HG03378 (cell line): Measurements from ENCODE around the gene ST6GALNAC3.
"Not testable (repeated sequence)": the region's sequence is repeated elsewhere in the genome, so short reads cannot be mapped to it uniquely, and the experiment has no call there.

ENCODE experiments used
- ATAC-seq: cut with Tn5 transposase; IDR thresholded peaks from one replicate; pipeline ENCODE4 v1.9.1; 2021; ENCODE audit warnings: mild to moderate bottlenecking, moderate library complexity; ENCODE audit not compliant: unreplicated experiment

Gene ST6GALNAC3

DNA sequence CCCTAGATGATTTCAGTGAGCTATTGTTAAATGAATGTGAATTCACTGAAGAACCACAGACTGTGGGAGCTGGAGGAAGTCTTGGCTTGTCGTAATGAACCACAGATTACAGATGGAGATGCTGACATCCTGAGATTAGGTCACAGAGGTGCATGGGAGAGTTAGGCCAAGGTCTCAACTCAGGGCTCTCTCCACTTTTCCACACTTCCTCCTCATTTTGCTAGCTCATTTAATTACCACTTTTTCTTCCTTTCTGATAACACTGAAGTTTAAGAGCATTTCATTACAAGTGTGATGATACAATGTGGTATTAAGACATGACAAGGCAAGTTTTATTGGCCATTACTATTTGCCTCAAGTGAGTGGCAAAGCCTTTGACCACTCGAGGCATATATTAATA, 30.8 kb downstream of the ST6GALNAC3 start:
- ATAC-seq: no peak

DNA sequence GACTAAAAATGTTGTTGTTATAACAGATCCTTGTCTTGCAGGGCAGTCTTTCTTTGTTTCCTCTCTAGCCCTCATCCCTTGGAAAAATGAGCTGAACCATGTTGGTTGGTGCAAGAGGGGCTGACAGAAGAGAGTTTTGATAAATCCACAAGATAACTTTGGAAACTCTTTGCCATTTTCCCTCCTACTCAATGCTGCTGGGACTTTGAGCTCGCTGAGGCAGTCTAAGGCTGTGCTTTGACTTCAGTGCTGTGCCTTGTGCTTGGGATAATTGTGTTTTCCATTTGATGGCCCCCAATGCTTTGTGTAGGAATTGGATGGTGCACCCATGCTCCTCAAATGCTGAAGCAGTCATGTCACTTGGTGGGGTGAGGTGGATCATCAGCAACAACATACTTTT, 31.7 kb downstream of the ST6GALNAC3 start:
- no peak for ATAC-seq

DNA sequence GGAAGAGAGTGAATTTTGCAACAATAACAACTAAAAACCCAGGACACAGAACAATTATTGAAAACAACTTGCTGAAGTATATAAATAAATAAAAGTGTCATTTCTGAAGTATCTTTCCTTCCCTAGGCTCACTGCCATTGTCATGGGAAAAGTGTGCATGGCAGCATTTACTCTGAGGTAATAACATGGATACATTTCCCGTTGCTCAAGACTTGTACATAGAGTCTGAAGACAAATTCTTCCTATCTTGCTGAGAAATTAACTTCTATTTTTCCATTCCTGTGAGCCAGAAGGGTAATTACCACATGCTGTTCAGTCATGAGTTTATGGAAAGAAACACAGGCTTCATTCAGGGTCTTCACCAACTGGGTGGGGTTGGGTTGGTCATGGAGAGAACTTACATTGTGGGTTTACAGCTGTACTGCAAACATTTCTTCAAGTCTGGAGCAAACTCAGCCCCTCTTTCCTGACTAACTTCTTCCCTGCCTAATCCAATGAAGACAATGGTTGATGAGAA, 32.2 kb downstream of the ST6GALNAC3 start:
- no peak for ATAC-seq

DNA sequence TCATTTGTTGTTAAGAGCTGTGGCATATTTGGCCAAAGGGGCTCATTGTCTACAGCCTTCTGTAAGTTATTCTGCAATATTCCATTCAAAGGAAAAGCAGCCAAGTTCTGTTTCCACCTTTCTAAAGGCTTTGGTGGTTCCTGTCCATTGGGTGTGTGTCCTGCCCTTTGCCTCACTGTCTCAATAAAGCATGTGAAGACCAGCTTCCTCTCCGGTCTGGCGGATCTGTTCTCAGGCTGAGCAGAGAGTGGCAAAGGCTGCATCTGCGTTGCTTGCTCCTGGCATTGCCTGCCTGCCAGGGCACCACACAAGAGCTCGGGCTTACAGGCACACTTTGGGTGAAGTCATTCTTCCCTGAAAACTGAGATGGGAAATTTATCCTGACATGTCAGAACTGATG, 34.9 kb downstream of the ST6GALNAC3 start:
- no peak for ATAC-seq

DNA sequence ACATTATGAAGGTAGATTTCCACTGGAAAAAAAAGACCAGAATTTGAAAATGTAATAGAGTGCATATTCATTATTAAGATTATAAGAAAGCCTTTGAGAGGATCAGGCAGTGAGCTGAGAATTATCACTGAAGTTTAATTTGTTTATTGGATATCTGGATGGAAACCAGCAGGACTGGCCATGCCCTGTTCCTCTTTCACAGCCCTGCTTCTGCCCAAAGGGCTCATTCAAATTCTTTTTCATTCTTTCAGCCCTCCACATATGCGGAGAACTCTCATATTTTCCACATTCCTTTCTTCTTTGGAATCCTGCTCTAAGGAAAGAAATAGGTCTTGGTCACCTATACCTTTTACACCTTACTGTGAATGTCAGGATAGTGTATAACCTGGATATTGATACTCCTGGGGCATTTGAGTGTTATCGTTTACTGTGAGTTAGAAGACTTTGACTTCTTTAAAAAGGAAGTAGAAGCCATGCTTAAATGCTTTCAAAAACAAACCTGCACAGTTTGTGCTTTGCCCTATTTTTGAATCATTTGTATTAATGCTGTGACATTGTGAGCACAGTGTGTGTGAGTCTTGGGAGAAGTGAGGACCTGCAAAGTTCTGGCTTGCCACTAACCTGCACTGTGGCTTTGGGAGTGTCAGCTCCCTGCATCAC, 35.5 kb downstream of the ST6GALNAC3 start:
- no peak for ATAC-seq

DNA sequence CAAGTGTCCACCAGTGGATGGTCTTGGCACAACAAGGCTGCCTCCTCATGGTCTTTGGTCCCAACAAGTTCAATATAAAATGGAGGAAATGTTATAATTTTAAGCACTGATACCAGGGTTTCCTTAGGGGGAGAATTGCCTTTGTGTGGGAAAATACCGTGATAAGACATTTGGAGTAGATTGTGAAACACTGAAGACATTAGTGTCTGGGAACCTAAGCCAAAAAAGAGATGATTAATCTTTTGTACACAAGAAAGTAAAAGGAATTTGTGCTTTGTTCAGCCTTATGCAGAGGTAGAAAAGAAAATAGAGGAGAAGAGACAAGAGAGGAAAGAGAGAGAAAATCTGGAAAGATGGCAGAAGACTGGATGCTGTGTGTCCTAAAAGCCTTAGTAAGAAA, 36.1 kb downstream of the ST6GALNAC3 start:
- no peak for ATAC-seq

DNA sequence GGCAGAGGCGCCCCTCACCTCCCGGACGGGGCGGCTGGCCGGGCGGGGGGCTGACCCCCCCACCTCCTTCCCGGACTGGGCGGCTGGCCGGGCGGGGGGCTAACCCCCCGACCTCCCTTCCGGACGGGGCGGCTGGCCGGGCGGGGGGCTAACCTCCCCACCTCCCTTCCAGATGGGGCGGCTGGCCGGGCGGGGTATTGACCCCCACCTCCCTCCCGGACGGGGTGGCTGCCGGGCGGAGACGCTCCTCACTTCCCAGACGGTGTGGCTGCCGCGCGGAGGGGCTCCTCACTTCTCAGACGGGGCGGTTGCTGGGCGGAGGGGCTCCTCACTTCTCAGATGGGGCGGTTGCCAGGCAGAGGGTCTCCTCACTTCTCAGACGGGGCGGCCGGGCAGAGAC, 37.8 kb downstream of the ST6GALNAC3 start:
- ATAC-seq: not testable (repeated sequence)

DNA sequence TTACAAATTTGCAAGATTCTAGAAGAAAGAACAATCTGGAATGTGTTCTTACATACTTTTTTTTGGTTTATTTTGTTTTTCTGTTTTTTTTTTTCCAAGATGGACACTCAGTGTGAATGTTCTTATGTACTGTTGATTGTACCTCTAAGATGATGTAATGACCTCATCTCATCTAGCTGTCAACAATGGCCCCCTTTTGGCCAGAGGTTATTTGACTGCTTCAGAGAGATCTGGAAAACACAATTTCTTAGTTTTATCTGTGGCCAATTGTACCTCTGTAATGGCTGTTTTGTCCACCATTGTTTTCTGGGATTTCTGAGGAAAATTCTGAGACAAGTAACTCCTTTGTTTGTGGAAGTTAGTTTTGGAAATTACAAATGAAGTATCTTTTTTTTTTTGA, 38.9 kb downstream of the ST6GALNAC3 start:
- no peak for ATAC-seq

DNA sequence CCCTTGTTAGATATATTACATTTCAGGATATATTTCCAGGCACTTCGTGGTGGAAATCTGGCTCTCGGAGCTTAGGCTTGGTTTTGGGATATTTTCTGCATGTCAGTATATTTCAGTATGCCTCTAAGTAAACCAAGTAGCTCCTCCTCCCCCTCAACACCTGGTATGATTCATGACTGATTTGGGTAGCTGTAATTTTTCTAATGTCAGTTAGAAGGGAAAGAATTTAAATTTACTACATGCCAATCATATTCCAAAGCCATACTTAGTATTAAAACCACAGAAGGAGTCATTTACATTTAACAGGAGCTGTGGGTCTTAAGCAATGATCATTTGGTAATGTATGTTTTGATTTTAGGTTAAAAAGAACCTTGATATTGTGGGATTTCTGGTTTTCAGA, 40.6 kb downstream of the ST6GALNAC3 start:
- no peak for ATAC-seq

DNA sequence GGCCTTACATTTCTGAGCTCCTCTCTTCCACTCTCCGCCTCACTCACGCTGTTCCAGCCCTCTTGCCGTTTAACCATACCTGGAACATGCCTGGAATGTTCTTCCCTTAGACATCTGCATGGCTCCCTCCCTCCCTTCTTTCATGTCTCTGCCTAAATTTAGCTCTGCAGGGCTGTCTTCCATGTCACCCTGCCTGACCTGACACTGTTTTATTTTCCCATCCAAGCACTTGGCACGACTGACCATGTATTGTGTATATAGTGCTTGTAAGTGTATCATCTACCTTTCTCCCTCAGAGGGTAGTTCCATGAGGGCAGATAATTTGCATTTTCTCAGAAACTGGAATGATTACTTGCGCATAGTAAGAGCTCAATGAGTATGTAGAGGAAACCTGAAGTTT, 47.3 kb downstream of the ST6GALNAC3 start:
- no peak for ATAC-seq

DNA sequence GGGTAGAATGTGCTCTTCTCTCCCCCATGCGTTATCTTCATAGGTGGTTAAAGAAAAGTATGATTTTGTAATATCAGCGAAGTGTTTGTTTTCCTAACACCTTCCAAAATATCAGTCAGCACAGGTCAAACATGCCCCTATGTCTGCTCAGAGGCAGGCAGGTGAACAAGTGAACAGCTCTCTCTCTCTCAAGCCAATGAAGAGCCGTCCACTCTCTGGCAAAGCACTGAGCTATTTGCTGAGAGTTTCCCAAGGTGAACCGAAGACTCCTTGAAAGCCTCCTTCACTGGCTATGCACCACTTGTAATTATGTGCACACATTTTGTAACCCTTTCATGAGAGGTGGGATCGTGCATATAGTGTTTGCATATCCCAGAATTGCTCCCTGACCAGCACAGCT, 47.7 kb downstream of the ST6GALNAC3 start:
- no peak for ATAC-seq

DNA sequence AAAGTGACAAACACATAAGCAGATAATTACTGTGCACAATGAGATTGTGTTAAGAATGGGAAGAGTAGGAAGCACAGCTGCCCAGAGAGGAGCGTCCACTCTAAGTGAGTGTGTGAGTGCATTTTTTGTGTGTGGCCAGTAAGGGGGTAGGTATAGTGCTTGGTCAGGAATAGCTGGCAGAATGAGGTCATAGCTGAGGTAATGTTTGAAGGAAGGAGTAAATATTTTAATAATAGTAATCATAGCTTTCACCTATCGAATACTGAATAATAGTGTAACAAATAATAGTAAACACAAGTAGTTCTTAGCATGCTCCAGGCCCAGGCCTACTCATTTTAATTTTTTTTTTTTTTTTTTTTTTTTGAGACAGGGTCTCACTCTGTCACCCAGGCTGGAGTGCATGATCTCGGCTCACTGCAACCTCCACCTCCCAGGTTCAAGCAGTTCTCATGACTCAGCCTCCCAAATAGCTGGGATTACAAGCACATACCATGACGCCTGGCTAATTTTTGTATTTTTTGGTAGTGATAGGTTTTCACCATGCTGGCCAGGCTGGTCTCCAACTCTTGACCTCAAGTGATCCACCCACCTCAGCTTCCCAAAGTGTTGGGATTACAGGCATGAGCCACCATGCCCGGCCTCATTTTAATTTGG, 49.0 kb downstream of the ST6GALNAC3 start:
- ATAC-seq: not testable (repeated sequence)

DNA sequence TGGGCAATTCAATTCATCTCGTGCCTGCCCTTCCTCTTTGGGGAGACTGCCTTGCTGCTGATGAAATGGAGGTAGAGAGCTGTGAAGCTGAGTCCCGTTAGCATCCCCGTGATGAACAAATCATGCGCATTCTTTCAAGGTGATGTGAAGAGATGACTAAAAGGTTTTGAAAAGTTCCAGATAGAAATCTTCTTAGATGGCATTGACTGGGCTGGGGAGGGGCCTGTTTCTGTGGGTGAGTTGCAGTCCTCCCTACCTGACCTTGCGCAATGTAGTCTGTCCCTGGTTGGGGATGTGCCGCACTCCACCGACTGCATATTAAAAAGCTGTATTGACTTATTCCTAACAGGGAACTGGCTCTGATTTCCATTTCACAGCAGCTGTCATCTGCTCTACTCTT, 49.6 kb downstream of the ST6GALNAC3 start:
- ATAC-seq: no peak

DNA sequence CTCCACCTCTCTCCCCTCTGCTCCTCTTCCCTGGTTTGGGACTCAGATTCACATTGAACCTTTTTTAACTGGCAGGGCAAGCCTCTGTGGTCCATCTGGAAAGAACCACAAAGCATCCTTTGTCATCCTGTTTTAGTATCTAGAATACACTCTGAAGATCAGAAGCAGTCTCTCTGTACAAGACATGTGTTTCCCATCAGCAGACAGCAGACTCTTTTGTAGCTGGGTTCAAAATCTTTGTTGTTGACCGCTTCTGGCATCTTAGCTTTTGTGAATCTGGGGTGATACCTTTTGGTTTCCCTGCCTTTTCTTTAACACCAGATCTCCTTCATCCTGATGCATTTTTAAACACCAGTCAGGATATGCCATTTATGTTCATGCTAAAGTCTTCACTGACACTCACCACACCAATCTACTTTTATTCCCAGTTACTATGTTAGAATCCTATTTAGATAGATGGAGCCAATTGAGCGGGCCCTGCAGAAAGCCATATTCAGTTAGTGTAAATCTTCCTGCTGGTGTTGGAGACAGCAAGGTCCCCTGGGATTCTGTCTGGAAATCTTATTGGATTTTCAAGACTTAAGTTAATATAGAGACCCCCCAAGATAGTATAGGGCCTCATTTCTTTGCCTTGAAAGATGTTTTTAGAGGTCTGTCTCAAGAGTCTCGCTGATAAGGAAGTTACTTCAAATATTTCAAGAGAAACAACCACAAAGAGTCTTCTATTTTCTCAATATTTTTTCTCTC, 51.1 kb downstream of the ST6GALNAC3 start:
- no peak for ATAC-seq

DNA sequence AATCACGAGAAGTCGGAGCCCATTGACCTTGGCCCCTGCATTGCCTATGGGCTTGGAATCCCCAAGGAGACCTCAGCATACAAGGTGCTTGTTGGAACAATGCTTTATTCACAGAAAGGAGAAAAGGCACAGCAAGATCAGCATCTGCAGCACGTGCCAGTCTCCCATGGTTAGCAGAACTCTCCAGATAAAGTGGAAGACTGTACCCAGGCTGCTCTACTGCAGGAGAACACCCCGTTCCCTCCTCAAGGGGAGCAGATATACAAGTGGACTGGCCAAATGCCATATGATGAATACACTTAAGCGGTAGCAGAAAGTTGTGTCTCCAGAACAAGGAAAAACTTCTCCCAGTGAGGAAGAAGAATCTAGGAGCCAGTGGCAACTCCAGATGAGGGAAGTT, 53.5 kb downstream of the ST6GALNAC3 start:
- ATAC-seq: no peak

DNA sequence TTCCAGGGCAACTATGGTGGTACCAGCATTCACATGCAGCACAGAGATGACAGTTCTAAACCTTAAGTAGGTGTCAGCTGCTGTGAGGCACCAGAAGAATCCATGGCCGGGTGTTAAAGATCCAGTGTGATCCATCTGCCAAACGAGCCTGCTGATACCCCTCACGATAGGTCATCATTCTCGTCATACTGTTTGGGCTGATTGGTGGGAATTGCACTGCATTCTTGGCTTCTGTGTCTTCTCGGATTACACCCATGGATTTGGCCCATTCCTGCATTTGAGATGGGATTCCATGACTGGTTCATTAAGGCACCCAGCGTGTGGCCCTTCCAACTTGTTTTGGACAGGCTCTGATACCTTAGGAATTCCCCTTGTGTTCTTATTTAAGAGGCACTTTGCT, 55.2 kb downstream of the ST6GALNAC3 start:
- ATAC-seq: no peak

DNA sequence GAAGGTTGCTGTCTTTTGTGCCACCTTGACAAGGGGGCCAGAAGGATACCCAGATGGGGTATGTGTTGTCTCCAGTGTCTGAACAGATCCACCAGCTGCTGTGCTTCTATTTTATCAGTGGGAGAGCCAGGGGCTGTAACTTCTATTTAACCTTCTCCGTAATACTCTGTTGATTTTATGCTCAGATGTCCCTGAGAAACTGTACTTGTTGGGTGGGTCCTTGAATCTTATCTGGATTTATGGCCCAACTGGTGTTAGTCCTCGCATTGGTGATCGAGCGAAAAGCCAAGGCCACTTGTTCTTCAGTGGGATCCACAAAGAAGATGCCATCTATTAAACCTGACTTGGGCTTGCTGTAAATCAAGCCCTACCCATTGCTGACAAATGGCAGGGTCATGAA, 56.4 kb downstream of the ST6GALNAC3 start:
- ATAC-seq: no peak

DNA sequence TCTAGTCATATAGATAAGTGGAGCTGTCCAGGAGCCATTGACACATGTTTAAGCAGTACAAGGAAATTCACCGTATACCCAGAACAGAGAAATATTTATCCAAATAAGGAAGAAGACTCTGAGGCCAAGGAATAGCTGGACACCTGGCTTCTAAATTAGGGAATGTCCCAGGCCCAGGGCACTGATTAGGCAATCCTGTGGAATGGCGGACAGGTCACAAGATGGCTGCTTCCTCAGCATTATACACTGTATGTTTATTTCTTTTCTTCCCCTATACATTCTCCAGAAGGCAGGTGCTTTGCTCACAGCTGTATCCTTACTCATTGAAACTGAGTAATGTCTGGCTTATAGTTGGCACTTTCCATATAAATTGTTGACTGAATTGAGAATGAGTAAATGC, 59.4 kb downstream of the ST6GALNAC3 start:
- ATAC-seq: no peak

DNA sequence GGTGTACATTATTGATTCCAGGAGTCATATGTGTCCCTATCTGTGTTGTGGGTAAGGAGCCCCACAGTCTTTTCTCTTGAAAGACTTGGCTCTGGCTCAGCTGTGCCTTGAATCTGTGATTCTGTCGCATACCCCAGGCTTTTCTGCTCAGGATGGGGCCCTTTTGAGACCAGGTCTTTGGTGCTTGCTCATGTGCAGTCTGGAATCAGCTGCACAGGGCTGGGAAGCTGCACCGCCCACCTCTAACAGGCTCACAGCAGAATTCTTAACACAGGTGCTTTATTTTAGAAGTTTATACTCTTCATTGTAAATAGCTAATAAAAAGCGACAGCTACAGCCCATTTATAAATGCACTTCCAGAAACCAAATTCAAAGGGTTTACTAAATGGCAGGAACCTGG, 61.3 kb downstream of the ST6GALNAC3 start:
- no peak for ATAC-seq

DNA sequence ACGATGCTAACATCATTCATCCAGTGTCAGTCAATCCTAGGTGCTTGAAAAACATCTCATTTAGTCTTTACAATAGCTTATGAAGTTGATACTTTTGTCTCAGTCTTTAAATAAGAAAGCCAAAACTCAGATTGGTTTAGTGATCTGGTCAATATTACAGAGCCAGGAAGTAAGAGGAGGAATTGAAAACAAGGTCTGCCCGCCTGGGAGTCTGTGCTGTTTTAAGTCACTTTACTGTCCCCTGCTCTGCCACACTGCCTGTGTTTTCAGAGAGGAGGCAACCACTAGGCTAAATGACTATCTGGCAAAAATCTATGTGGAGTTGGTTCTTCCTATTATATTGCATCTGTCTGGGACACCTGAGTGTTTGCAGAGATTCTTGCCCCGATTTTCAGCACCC, 62.3 kb downstream of the ST6GALNAC3 start:
- ATAC-seq: no peak

DNA sequence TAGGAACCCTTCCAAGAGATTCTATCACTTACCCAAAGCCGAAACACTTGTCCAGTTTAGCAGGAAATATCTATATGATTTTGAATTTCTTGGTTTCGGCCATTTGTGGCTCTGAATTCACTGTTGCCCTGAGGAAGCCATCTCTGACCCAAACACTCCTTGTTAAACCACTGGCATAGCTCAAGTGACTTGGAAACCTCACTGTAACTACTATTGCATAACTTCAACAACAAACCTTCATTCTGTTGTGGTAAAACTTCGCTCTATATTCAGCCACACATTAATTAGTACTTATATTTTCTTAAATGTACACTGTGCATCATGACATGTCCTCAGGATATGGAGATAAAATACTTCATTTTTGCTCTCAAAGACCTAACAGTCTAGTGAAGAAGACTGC, 63.2 kb downstream of the ST6GALNAC3 start:
- no peak for ATAC-seq

DNA sequence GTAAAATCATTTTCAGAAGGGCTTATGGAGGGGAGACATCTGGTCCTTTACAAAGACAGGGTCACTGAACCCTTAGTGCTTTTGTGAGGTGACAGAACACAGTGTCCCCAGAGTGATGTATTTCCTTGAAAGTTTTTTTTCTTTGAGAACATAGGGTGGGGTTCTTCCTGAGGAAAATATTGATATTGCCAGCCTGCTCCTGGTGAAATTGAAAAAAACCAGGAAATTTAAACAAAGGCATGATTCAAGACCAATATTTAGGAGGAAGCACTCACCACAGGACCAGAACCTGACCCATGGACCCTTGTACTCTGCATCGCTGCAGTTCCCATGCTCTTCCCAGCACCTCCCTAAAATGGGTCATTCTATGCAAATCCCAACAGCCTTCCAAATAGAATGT, 63.7 kb downstream of the ST6GALNAC3 start:
- ATAC-seq: no peak
